HG03378 (cell line): ENCODE results near the gene EAPP.
A peak's percentile ranks its signal among the peaks of the same experiment; 100 is the strongest.
"Not testable (repeated sequence)": the region's sequence is repeated elsewhere in the genome, so short reads cannot be mapped to it uniquely, and the experiment has no call there.

ENCODE experiments used
- ATAC-seq: cut with Tn5 transposase; IDR thresholded peaks from one replicate; pipeline ENCODE4 v1.9.1; 2021; ENCODE audit warnings: mild to moderate bottlenecking, moderate library complexity; ENCODE audit not compliant: unreplicated experiment

EAPP gene

DNA sequence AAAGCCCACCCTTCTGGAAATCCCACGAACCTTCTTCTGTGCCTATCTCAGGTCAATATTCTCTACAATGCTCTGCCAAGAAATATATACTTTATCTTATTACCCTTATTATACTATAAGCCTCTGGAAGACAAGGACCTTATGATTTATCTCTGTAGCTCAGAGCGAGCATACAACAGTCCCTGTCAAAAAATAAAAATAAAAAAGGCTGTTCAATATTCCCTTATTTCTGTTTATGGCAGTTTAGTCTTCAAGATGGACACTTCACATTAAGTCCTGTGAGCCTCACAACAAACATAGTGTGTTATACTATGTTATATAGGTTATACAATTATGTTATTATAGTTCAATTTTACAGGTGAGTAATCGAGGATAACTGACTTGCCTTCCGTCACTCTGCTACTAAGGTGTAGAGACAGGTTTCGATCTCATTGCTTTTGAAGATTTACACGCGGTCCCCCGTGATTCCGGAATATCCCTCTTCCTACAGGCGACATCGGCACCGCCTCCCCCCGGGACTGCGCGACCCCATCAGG is 562 bp downstream of the EAPP start:
- ATAC-seq: no peak

DNA sequence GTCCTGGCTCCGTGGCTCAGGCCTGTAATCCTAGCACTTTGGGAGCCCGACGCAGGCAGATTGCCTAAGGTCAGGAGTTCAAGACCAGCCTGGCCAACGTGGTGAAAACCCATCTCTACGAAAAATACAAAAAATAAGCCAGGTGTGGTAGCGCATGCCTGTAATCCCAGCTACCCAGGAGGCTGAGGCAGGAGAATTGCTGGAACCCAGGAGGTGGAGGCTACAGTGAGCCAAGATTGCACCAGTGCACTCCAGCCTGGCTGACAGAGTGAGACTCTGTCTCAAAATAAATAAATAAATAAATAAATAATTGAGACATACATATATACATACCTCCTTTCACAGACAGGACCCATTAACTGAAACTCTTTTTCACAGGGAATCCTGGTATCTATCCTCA is 1.4 kb downstream of the EAPP start:
- not testable (repeated sequence) for ATAC-seq

DNA sequence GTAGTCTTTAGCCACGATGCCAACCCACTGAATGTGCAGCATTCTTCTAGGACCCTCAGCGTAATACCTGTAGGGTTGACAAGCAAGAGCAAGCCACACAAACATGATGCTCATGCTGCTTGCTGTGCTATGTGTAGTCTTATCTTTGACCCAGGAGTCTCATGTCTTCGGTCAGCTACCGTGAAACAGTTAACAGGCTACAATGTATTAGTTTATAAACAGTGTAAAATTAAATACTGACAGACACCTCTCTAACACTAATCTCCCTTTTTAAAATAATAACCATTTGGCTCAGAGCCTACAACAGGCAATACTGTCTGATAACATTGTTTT is 1.9 kb downstream of the EAPP start:
- ATAC-seq: no peak

DNA sequence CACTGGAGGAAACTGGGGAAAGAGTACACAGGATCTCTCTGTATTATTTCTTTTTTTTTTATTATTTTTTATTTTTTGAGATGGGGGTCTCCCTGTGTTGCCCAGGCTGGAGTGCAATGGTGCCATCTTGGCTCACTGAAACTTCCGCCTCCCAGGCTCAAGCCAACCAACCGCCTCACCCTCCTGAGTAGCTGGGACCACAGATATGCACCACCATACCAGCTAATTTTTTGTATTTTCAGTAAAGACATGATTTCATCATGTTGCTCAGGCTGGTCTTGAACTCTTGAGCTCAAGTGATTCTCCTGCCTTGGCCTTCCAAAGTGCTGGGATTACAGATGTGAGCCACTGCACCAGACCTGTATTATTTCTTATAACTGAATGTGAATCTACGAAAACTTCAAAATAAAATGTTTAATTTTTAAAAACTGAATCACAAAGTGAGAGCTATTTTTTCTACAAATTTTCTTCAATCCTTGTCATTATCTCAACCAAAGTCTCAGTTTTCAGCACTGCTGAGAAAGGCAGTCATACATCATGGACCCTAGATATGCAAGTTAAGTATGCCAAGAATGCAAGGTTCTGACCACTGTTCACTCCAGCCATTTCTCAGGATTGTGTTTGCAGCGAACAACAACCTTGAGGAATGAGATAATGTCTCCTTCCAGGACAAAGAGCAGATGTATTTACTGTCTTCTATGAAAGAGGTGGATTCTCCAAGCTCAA is 2.4 kb downstream of the EAPP start:
- no peak for ATAC-seq

DNA sequence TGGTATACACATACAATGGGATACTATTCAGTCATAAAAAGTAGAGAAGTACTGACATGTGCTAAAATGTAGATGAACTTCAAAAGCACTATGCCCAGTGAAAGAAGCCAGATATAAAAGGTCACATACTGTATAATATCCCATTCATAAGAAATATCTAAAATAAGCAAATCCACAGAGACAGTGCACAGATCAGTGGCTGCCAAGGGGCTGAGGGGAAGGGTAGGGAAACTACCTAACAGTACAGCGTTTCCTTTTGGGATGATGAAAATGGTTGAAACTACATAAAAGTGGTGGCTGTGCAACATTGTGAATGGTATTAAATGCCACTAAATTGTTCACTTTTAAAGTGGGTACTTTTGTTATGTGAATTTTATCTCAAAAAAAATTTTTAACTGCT is 11.9 kb downstream of the EAPP start:
- ATAC-seq: no peak

DNA sequence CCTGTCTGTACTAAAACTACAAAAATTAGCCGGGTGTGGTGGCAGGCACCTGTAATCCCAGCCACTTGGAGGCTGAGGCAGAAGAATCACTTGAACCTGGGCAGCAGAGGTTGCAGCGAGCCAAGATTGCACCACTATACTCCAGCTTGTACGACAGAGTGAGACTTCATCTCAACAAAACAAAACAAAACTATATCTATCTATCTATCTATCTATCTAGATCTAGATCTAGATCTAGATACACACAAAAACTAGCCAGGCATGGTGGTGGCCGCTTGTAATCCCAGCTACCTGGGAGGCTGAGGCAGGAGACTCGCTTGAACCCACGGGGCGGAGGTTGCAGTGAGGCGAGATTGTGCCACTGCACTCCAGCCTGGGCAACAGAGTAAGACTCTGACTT is 15.3 kb downstream of the EAPP start:
- ATAC-seq: not testable (repeated sequence)

DNA sequence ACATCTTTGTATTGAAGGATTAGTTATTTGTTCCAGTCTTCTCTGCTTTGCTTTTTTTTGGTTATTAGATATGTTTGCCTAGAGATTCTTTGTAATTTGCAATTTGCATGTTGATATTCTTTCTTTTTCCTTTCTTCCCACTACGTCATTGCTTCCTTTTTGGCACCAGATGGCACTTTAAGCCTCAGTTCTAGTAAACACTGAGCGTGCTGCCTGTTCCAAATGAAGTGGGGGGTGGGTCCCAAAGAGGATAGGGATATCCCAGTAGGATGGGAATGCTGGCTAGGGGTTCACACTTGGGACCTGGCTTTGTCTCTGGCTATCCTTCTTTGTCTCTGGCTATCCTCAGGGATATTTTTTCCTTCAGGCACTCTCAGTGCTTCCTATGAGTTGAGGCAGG is 17.0 kb downstream of the EAPP start:
- no peak for ATAC-seq

DNA sequence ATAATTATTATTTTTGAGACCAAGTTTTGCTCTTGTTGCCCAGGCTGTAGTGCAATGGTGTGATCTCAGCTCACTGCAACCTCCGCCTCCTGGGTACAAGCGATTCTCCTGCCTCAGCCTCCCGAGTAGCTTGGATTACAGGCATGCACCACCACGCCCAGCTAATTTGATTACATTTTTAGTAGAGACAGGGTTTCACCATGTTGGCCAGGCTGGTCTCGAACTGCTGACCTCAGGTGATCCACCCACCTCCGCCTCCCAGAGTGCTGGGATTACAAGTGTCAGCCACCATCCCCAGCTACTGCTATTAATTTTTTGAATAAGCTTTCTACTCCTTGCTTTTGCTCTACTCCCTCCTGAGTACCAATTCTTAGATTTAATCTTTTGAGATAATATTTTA is 18.4 kb downstream of the EAPP start:
- ATAC-seq: not testable (repeated sequence)

DNA sequence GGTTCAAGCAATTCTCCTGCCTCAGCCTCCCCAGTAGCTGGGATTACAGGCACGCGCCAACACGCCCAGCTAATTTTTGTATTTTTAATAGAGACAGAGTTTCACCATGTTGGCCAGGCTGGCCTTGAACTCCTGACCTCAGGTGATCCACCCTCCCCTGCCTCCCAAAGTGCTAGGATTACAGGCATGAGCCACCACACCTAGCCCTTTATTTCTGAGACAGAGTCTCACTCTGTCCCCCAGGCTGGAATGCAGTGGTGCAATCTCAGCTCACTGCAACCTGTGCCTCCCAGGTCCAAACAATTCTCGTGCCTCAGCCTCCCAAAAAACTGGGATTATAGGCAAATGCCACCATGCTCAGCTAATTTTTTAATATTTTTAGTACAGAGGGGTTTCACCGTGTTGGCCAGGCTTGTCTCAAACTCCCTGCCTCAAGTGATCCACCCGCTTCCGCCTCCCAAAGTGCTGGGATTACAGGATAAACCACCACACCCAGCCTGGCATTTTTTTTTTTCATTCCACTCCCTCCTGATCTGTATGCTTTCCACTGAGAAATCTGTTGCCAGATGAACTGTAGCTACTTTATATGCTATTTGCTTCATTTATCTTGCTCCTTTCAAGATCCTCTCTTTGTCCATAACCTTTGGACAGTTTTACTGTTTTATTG is 19.1 kb downstream of the EAPP start:
- ATAC-seq: not testable (repeated sequence)

DNA sequence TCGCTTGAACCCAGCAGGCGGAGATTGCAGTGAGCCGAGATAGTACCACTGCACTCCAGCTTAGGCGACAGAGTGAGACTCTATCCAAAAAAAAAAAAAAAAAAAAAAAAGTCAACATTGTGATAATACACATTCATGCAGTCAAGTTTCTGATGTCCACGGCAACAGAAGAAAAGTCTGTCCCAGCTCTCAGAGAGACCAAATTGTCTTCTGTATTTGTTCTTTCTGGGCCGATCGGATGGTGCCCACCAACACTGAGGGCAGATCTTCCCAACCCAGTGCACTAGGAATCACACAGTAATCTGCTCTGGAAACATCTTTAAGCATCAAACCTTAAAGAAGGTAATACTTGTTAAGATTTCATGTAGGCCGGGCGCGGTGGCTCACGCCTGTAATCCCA is 31.6 kb downstream of the EAPP start:
- ATAC-seq: no peak

DNA sequence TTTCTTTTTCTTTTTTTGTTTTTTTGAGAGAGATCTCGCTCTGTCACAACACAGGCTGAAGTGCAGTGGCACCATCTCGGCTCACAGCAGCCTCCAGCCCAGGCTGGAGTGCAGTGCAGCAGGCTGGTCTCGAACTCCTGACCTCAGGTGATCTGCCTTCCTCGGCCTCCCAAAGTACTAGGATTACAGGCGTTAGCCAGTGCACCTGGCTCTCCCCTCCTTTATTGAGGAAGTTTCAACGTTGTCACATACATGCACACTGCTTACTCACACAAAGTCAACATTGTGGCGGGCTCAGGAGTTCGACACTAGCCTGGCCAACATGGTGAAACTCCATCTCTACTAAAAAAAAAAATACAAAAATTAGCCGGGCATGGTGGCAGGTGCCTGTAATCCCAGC is 32.0 kb downstream of the EAPP start:
- ATAC-seq: no peak

DNA sequence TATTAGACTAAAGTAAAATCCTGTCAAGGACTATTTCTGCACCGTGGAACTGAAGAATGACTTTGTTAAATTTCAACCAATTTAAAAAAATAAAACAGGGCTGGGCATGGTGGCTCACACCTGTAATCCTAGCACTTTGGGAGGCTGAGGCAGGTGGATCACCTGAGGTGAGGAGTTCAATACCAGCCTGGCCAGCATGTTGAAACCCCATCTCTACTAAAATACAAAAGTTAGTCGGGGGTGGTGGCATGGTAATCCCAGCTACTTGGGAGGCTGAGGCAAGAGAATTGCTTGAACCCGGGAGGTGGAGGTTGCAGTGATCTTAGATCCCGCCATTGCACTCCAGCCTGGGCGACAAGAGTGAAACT is 34.4 kb downstream of the EAPP start:
- not testable (repeated sequence) for ATAC-seq

DNA sequence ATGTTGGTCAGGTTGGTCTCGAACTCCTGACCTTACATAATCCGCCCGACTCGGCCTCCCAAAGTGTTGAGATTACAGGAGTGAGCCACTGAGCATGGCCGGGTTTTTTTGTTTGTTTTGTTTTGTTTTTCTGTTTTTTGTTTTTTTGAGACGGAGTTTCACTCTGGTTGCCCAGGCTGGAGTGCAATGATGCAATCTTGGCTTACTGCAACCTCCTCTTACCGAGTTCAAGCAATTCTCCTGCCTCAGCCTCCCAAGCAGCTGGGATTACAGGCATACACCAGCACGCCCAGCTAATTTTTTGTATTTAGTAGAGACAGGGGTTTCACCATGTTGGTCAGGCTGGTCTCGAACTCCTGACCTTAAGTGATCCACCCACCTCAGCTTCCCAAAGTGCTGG is 35.5 kb downstream of the EAPP start:
- not testable (repeated sequence) for ATAC-seq

DNA sequence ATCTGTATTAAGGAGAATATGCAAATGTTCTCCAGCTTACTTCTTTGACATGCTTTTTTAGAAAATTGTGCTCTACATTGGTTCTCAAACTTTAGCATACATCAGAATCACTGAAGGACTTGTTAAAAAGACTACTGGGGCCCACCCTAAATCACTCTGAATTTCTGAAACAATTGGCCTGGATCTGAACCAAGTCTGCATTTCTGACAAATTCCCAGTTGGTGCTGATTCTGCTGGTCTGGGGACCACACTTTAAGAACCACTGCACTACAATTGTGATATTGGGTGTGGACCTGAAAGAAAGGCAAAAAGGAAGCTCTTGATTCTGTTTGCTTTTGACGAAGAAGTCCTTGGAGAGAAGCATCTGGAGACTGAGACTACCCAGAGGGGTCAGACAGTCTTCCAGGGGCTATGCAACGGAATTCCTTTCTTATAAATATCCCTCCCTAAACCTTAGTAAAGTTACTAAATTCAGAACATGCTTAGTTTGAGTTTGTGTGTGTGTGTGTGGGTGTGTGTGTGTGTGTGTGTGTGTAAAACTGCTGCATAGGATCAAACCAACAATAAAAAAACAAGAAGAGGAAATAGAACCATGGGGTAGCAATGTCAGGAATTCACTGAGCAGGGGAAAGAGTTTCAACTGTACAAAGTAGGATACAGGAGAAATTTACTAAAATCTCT is 36.8 kb downstream of the EAPP start:
- ATAC-seq: no peak

DNA sequence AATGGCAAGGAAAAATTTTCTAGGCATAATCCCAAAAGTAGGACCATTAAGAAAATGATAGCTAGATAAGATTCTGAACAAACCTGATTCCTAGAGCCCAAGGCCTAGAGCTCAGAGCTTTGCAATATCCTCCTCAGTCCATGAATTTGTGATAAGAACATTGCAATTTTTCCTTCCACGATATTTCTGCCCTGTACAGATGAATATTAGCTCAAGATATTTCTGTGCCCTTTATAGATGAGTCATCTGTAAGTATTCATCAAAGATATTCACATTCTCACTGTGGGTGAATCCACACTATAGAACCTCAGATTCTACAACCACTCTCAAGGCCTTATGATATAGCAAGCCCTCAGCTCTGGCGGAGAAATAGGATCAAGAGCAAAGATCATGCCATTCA is 37.5 kb downstream of the EAPP start:
- ATAC-seq: no peak

DNA sequence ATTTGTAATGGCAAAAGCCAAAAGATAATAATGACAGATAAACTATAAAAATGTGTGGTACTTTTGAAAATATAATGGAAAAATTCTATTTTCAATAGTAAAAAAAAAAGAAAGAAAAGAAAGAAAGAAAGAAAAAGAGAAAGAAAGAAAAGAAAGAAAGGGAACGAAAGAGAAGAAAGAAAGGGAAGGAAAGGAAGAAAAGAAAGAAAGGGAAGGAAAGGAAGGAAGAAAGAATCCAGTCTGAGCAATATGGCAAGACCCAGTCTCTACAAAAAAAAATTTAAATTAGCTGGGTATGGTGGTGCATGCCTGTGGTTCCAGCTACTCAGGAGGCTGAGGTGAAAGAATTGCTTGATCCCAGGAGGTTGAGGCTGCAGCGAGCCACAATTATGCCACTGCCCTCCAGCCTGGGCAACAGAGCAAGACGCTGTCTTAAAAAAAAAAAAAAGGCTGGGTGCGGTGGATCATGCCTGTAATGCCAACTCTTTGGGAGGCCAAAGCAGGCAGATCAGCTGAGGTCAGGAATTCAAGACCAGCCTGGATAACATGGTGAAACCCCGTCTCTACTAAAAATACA is 38.4 kb downstream of the EAPP start:
- ATAC-seq: no peak

DNA sequence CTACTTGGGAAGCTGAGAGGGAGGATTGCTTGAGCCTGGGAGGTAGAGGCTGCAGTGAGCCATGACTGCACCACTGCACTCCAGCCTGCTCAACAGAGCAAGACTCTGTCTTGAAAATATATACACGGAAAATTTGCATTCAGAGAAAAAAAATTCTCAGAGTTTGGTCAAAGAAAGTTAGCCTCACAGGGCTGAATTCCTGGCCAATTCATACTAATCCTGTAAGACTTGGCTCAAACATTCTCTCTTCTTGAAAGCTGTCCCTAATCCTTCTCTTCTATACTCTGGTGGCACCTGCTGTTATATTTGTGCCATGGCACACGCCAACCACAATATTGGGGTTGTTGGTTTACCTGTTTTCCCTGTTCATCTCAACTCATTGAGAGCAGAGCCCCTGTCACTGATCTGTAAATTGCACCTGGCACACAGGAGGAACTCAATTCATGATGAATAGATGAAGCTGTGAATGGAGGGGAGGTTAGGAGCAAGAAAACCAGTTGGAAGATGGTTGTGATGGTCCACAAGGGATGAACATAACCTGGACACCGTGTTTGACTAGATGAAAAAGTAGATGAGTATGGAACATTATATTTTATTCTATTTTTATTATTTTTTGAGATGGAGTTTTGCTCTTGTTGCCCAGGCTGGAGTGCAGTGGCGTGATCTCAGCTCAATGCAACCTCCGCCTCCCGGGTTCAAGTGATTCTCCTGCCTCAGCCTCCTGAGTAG is 40.7 kb downstream of the EAPP start:
- peak; percentile 51 for ATAC-seq

DNA sequence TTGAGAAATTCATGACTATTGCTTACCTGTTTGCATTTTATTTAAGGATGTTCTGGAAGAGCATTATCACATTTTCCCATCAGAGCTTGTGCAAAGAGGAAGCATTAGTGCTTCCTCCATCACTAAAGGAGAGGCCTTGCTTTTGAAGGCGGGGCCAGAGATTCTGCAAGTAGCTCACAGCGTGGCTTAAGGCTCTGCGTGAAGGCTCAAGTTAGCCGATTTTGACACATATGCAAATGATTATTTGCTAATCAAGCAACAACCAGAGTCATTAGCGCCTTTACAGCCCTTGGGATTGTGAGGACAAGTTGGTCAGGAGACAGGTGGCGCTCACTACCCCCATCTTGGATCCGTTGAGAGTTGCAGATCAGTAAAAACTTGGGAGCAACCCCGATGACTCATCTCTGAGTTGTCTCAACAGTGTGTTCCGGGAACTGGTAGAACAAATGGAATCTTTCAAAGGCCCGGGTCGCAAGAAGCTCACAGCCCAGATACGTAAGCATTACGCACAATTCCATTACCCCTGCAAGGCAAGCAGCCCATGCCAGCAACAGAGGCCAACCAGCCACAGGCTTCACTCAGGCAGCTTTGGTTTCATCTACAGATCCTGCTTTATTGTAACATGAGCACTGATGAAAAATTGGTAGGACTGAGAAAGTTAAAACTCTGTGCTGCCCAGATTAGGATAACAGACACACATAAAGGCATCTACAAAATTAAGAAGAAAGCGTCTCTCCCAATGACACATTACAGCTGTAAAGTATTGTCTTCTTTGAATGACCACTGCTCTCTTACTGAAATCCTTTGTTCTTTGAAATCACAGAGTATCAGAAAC is 42.6 kb downstream of the EAPP start:
- ATAC-seq: no peak

DNA sequence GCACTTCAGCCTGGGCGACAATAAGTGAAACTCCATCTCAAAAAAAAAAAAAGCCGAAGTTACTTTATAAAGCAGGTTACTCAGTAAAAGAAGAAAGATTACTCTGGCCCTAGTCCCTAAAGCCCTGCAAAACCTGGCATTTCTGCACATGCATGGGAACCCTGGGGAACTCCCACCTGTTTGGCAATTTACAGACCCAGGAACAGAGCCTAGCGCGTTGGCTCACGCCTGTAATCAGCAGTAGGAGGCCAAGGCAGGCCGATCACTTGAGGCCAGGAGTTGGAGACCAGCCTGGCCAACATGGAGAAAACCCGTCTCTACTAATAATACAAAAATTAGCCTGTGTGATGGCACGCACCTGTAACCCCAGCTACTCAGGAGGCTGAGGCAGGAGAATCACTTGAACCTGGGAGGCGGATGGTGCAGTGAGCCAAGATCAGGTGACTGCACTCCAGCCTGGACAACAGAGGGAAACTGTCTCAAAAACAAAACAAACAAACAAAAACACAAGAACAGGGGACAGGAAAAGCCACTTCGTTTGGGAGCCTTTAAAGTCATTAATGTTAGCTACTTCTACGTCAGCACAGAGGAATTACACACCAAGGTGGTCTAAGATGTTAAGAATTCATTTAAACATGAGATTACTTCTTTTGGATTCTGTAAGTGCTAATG is 43.4 kb downstream of the EAPP start:
- ATAC-seq: no peak

DNA sequence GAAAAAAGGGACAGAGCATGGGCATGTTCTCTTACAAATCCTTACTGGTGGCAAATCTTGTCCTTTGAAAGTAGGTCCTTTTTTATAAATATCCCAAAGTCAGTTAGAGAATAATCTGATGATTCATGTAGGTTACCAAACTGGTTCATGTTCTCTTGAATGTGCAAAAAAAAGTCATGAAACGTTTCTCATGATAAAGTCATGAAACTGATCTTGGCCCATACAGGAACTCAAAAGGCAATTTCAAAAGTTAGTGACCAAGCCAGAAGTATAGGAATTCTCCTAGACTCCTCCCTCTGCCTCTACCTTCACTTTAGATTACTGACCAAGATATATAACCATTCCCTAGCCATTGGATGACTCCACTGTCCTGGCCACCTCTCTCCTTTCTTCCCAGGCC is 50.2 kb downstream of the EAPP start:
- no peak for ATAC-seq
